Endothelial cell of umbilical vein (primary cell): ENCODE data around the gene PAQR3. TPM values are rescaled to one million over a fixed set of nuclear protein-coding genes. Genes with fewer than 3 reads are reported as not detected.
A peak's percentile ranks its signal among the peaks of the same experiment; 100 is the strongest.

Experiments used
- BruUV-seq: library from RNA; stranded (reverse); fragments of 400-500 nt; replicated peaks from 2 replicates; lab custom pipeline; 2021; lab: Mats Ljungman, UMichigan
- CTCF ChIA-PET: fragments of 300-600, 350-600 bp; sonication (Branson Sonifier 250); formaldehyde crosslinking; loops from one replicate; lab custom pipeline; 2021; ENCODE audit warnings: antibody characterized with exemption, inconsistent platforms; lab: Charles Lee
- POLR2A ChIA-PET: fragments of 300-600, 350-600 bp; sonication (Branson Sonifier 250); formaldehyde crosslinking; loops from one replicate; lab custom pipeline; 2021; ENCODE audit warnings: antibody characterized with exemption, inconsistent platforms; lab: Charles Lee
- DNase-seq: peaks from one replicate; pipeline ENCODE4 v3.0.0-alpha.2; 2011; ENCODE audit warnings: low read depth, low spot score
- FAIRE-seq: peaks from 2 replicates; lab custom pipeline; 2011; peaks lifted over from hg19 to GRCh38; lab: Jason Lieb, UNC
- H2AFZ ChIP-seq: 2 replicates; pipeline ENCODE4 v1.6.0; 2012; ENCODE audit warnings: low read depth, low read length, control low read depth, inconsistent platforms
- H3K27ac ChIP-seq: 2 replicates; pipeline ENCODE4 v1.5.1; 2011; ENCODE audit warnings: low read depth, mild to moderate bottlenecking, control low read depth, low read length, moderate library complexity; ENCODE audit not compliant: insufficient read depth
- H3K27me3 ChIP-seq, 2 experiments: 2 replicates each; pipeline versions ENCODE4 v1.6.0 to v1.6.1; 2011; ENCODE audit warnings: low read length in 2 of 2, mixed read lengths in 1 of 2; ENCODE audit not compliant: control insufficient read depth in 2 of 2, insufficient read depth in 2 of 2
- H3K36me3 ChIP-seq, 2 experiments: 2 replicates in 1 of 2; 3 replicates in 1 of 2; pipeline ENCODE4 v1.5.1; 2011; ENCODE audit warnings: low read length in 2 of 2, mild to moderate bottlenecking in 1 of 2, moderate library complexity in 1 of 2; ENCODE audit not compliant: control insufficient read depth in 2 of 2, insufficient read depth in 2 of 2; ENCODE audit errors: extremely low read depth in 1 of 2
- H3K4me1 ChIP-seq: 3 replicates; pipeline ENCODE4 v1.5.1; 2011; ENCODE audit warnings: mild to moderate bottlenecking, low read length; ENCODE audit not compliant: control insufficient read depth, insufficient read depth; ENCODE audit errors: extremely low read depth
- H3K4me2 ChIP-seq: 2 replicates; pipeline ENCODE4 v1.6.1; 2011; ENCODE audit warnings: low read length, control low read depth, mixed read lengths; ENCODE audit not compliant: insufficient read depth
- H3K4me3 ChIP-seq, 3 experiments: fragments of 200-600 bp in 1 of 3; sonication (generic), shearing (Covaris generic) in 1 of 3; replicated peaks in 1 of 3; 2 replicates each; pipeline ENCODE4 v1.5.1; 2011 to 2016; ENCODE audit warnings: control low read depth in 3 of 3, low read length in 3 of 3, mild to moderate bottlenecking in 2 of 3, inconsistent platforms in 1 of 3, low read depth in 1 of 3, moderate library complexity in 1 of 3; ENCODE audit not compliant: insufficient read depth in 1 of 3
- H3K79me2 ChIP-seq: 2 replicates; pipeline ENCODE4 v1.6.0; 2012; ENCODE audit warnings: low read length, inconsistent platforms; ENCODE audit not compliant: control insufficient read depth, insufficient read depth
- H3K9ac ChIP-seq: replicated peaks from 2 replicates; pipeline ENCODE3; 2011; ENCODE audit warnings: low read length, control low read depth; ENCODE audit not compliant: insufficient read depth; ENCODE audit errors: extremely low read depth
- H3K9me1 ChIP-seq: replicated peaks from 3 replicates; pipeline ENCODE4 v1.6.0; 2011; ENCODE audit warnings: mild to moderate bottlenecking, low read length; ENCODE audit not compliant: control insufficient read depth, insufficient read depth; ENCODE audit errors: extremely low read depth
- H3K9me3 ChIP-seq: replicated peaks from 2 replicates; pipeline ENCODE4 v1.5.1; 2012; ENCODE audit warnings: low read length, inconsistent platforms; ENCODE audit not compliant: control insufficient read depth, insufficient read depth
- H4K20me1 ChIP-seq: replicated peaks from 2 replicates; pipeline ENCODE3; 2011; ENCODE audit warnings: mild to moderate bottlenecking, low read length; ENCODE audit not compliant: control insufficient read depth, insufficient read depth; ENCODE audit errors: extremely low read depth
- CTCF ChIP-seq, 2 donors: IDR thresholded peaks; 1 replicate in 1 of 2; 2 replicates in 1 of 2; pipeline ENCODE4 v1.5.1; 2011; ENCODE audit warnings: low read length in 2 of 2, mild to moderate bottlenecking in 2 of 2, moderate library complexity in 2 of 2, control low read depth in 1 of 2, inconsistent platforms in 1 of 2, low read depth in 1 of 2; ENCODE audit not compliant: insufficient read depth in 1 of 2; ENCODE audit errors: extremely low read depth in 1 of 2
- EZH2 ChIP-seq: IDR thresholded peaks from 2 replicates; pipeline ENCODE4 v1.6.1; 2012; ENCODE audit warnings: borderline replicate concordance, low read depth, mild to moderate bottlenecking, moderate library complexity, low read length, inconsistent platforms; ENCODE audit not compliant: severe bottlenecking
- FOS ChIP-seq: IDR thresholded peaks from 2 replicates; pipeline ENCODE4 v1.6.1; 2011; ENCODE audit warnings: mild to moderate bottlenecking, low read length, moderate library complexity, borderline replicate concordance; ENCODE audit not compliant: insufficient read depth
- GATA2 ChIP-seq: IDR thresholded peaks from 2 replicates; pipeline ENCODE4 v1.7.0; 2011; ENCODE audit warnings: low read depth, mild to moderate bottlenecking, moderate library complexity, mixed read lengths, low read length; ENCODE audit not compliant: insufficient read length, insufficient read depth
- JUN ChIP-seq: IDR thresholded peaks from 2 replicates; pipeline ENCODE4 v1.6.1; 2011; ENCODE audit warnings: borderline replicate concordance, low read depth; ENCODE audit not compliant: insufficient read length, insufficient read depth
- MAX ChIP-seq: IDR thresholded peaks from 2 replicates; pipeline ENCODE4 v1.6.1; 2011; ENCODE audit not compliant: insufficient read depth, insufficient read length
- MYC ChIP-seq: IDR thresholded peaks from one replicate; pipeline ENCODE4 v1.6.1; 2011; ENCODE audit warnings: mild to moderate bottlenecking, low read depth, low read length
- POLR2A ChIP-seq: IDR thresholded peaks from 2 replicates; pipeline ENCODE4 v1.6.1; 2012; ENCODE audit warnings: low read depth, mild to moderate bottlenecking, control low read depth, low read length
- POLR2AphosphoS5 ChIP-seq: IDR thresholded peaks from 2 replicates; pipeline ENCODE4 v1.6.1; 2012; ENCODE audit warnings: low read depth, mild to moderate bottlenecking, control low read depth, low read length, moderate library complexity; ENCODE audit not compliant: insufficient read depth
- dilution Hi-C: fragments of 300-500 bp; cut with MboI; formaldehyde crosslinking; loops from one replicate; pipeline ENCODE4 v1.15.0; 2019; ENCODE audit warnings: low sequenced_read_pairs; ENCODE audit not compliant: extremely low pct_ligation_motif_present
- intact Hi-C: fragments of 100-400 bp; cut with micrococcal nuclease; formaldehyde crosslinking; loops from one replicate; pipeline ENCODE4 v1.10.0; 2022
- polyA plus RNA-seq, 4 experiments: library from polyadenylated mRNA; depleted of rRNA in 3 of 4; stranded (reverse) in 3 of 4; unstranded in 1 of 4; fragments of >200 nt; gene quantifications; 2 replicates each; pipeline versions ENCODE4 v1.2.1 to v1.2.3, GENCODE V29; 2011 to 2012; ENCODE audit warnings: missing spikeins in 1 of 4
- total RNA-seq: library from RNA; stranded (reverse); gene quantifications from 2 replicates; pipeline ENCODE4 v1.2.3, GENCODE V29; 2021

The PAQR3 gene
- total and polyA plus RNA-seq, 2 donors (not counting 3 experiments of a cell fraction or from before 2014, with no cell fraction given), result 15.0 to 19.0 TPM

- H3K4me1 ChIP-seq, result peaks cover 14% of the 10 kb centered on the region
- POLR2A ChIA-PET, result no interaction called here
- no peaks in the 10 kb centered on the region for H3K79me2 ChIP-seq
- CTCF ChIA-PET, result no interaction called here
- no peaks in the 10 kb centered on the region for H3K9me1 ChIP-seq
- intact Hi-C loops (no loop called here), dilution Hi-C loops (no loop called here)
- no peak overlapping the region for H3K4me2 ChIP-seq
- H3K4me3 ChIP-seq, result no peak overlapping the region
- no peak for DNase-seq
- H3K36me3 ChIP-seq, result peaks cover 0 to 10% of the 10 kb centered on the region in 2 experiments
- H3K9me3 ChIP-seq, result no peaks in the 10 kb centered on the region
- FAIRE-seq, result no peak
- no TSS peak for BruUV-seq
- TF ChIP-seq POLR2A (no peak), FOS (no peak), MAX (no peak), POLR2AphosphoS5 (no peak), JUN (no peak)
- no peaks in the 10 kb centered on the region for H4K20me1 ChIP-seq
- no peak overlapping the region for H3K27ac ChIP-seq
- H3K27me3 ChIP-seq, result no peaks in the 10 kb centered on the region
- H3K9ac ChIP-seq, result no peak overlapping the region
- no peak overlapping the region for H2AFZ ChIP-seq
These were observed 53.6 kb downstream of the PAQR3 start for GRCh38 chr4:78885598-78885997.

- ChIA-PET CTCF (interaction anchor here (0.8 to 1.2 kb wide), 2 partner anchors 12 to 283 kb away, joined by 3 read pairs; no protein-coding TSS in a partner anchor), POLR2A (no interaction called here)
- H3K9ac ChIP-seq, result no peak overlapping the region
- H3K36me3 ChIP-seq, result peaks cover 0 to 3% of the 10 kb centered on the region in 2 experiments
- no peaks in the 10 kb centered on the region for H3K27me3 ChIP-seq
- BruUV-seq, result no TSS peak
- dilution Hi-C loops, result no loop called here
- no peak overlapping the region for H3K4me3 ChIP-seq
- H3K9me3 ChIP-seq, result no peaks in the 10 kb centered on the region
- no peaks in the 10 kb centered on the region for H3K9me1 ChIP-seq
- intact Hi-C loops, result no loop called here
- no peaks in the 10 kb centered on the region for H4K20me1 ChIP-seq
- no peak for FAIRE-seq
- no peaks in the 10 kb centered on the region for H3K79me2 ChIP-seq
- peak; percentile 58 for DNase-seq
- H2AFZ ChIP-seq, result no peak overlapping the region
- H3K4me2 ChIP-seq, result no peak overlapping the region
- TF ChIP-seq MAX (no peak), MYC (no peak), GATA2 (no peak), POLR2A (no peak), FOS (no peak), CTCF (IDR thresholded peaks at IDR 0.05; ENCODE audit: extremely low read depth in 1 of 2, insufficient read depth in 1 of 2, low read depth in 1 of 2, low read length in 2 of 2) (no peak), POLR2AphosphoS5 (no peak), JUN (no peak), EZH2 (no peak)
- no peak overlapping the region for H3K27ac ChIP-seq
- peaks cover 6% of the 10 kb centered on the region for H3K4me1 ChIP-seq
These were observed 58.3 kb downstream of the PAQR3 start for GRCh38 chr4:78880874-78881492.
